ENCODE measurements around the gene GPS2. TPM values are rescaled to one million over a fixed set of nuclear protein-coding genes. Genes with fewer than 3 reads are reported as not detected.

GPS2 gene
- total RNA-seq, 4 donors from 2014 or later: 96.5 to 578 (median 150) TPM

GRCh38 chr17:7280519-7281073 is 34.6 kb downstream of the GPS2 start:
- Histone ChIP-seq H3K27ac (peak overlapping the region; percentile 84 to 89 (median 86)), H3K36me3 (no peaks in the 10 kb centered on the region), H3K27me3 (no peaks in the 10 kb centered on the region), H3K9me3 (no peaks in the 10 kb centered on the region), H3K4me3 (peak overlapping the region in 3 of 4 donors; percentile 43 to 71 (median 54)), H3K4me1 (peaks cover 12 to 42% (median 33%) of the 10 kb centered on the region in 4 donors)
- intact Hi-C loops (cut with DNase I; ENCODE audit: low total_unique reads) (loop anchor here (2.0 kb wide), 1 partner anchor 16 kb away; no protein-coding TSS in a partner anchor), in situ Hi-C loops (cut with MboI; ENCODE audit: low pct_ligation_motif_present in 1 of 4, low pct_unique_long_range_greater_than_20kb in 1 of 4, low sequenced_read_pairs in 3 of 4) (loop anchor here in 2 of 4 donors (25.0 kb wide), 1 partner anchor 243 kb away; the partner anchor contains the start of genes SLC16A11 (in 2 of the 2) and SLC16A13 (in 2 of the 2))
- WGBS, 2 donors (ENCODE audit: low coverage in 1 of 2): 0% methylated on average over 3 to 29 of the region's 29 CpGs
- peak; percentile 91 for DNase-seq
- TF ChIP-seq EP300 (IDR thresholded peaks at IDR 0.05; ENCODE audit: low read depth) (peak; percentile 1), CTCF (IDR thresholded peaks at IDR 0.05) (peak; percentile 86 to 99 (median 96)), POLR2AphosphoS5 (IDR thresholded peaks at IDR 0.05) (peak in 2 of 3 donors; percentile 28 to 45), POLR2A (IDR thresholded peaks at IDR 0.05) (peak; percentile 17)

GRCh38 chr17:7279448-7279847 is 35.7 kb downstream of the GPS2 start:
- Histone ChIP-seq H3K4me1 (peaks cover 12 to 42% (median 30%) of the 10 kb centered on the region in 4 donors), H3K36me3 (no peaks in the 10 kb centered on the region), H3K4me3 (no peak overlapping the region), H3K27me3 (no peaks in the 10 kb centered on the region), H3K9me3 (no peaks in the 10 kb centered on the region), H3K27ac (peak overlapping the region; percentile 84 to 89 (median 86))
- WGBS, 2 donors (ENCODE audit: low coverage in 1 of 2): 47 to 66% methylated on average over 7 to 8 of the region's 8 CpGs
- in situ Hi-C loops (cut with MboI; ENCODE audit: low pct_ligation_motif_present in 1 of 4, low pct_unique_long_range_greater_than_20kb in 1 of 4, low sequenced_read_pairs in 3 of 4): loop anchor here in 2 of 4 donors (10.0 to 25.0 kb wide), 2 partner anchors 65 to 242 kb away; partner anchors contain the start of genes SLC16A11 (in 2 of the 2) and SLC16A13 (in 2 of the 2)
- intact Hi-C loops (cut with DNase I; ENCODE audit: low total_unique reads): no loop called here
- TF ChIP-seq POLR2A (IDR thresholded peaks at IDR 0.05) (no peak), EP300 (IDR thresholded peaks at IDR 0.05; ENCODE audit: low read depth) (no peak), POLR2AphosphoS5 (IDR thresholded peaks at IDR 0.05) (peak in 1 of 3 donors; percentile 13), CTCF (IDR thresholded peaks at IDR 0.05) (no peak)
- DNase-seq: no peak

GRCh38 chr17:7266784-7267183 is 48.4 kb downstream of the GPS2 start:
- peak overlapping the region; percentile 80 to 82 (median 82) for H3K27ac ChIP-seq
- TF ChIP-seq CTCF (IDR thresholded peaks at IDR 0.05) (no peak), POLR2A (IDR thresholded peaks at IDR 0.05) (no peak), EP300 (IDR thresholded peaks at IDR 0.05; ENCODE audit: low read depth) (no peak), POLR2AphosphoS5 (IDR thresholded peaks at IDR 0.05) (no peak)
- WGBS, 2 donors (ENCODE audit: low coverage in 1 of 2): 34 to 38% methylated on average over 1 of the region's 1 CpG
- H3K36me3 ChIP-seq: no peaks in the 10 kb centered on the region
- H3K9me3 ChIP-seq: no peaks in the 10 kb centered on the region
- peaks cover 30% of the 10 kb centered on the region for H3K27me3 ChIP-seq
- H3K4me1 ChIP-seq: peaks cover 0 to 59% (median 26%) of the 10 kb centered on the region in 4 donors
- DNase-seq: no peak
- intact Hi-C loops (cut with DNase I; ENCODE audit: low total_unique reads): no loop called here
- no peak overlapping the region for H3K4me3 ChIP-seq
- in situ Hi-C loops (cut with MboI; ENCODE audit: low pct_ligation_motif_present in 1 of 4, low pct_unique_long_range_greater_than_20kb in 1 of 4, low sequenced_read_pairs in 3 of 4): no loop called here

DNA sequence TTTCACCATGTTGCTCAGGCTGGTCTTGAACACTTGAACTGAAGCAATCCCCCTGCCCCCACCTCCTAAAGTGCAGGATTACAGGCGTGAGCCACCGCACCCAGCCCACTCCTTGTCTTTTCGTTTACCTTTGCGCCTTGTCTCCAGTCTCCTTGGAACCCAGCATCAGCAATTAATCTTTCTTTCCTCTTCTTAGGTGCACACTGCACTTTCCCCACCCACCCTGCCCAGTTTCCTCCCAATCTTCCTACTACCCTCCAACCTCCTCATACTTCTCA is 51.4 kb downstream of the GPS2 start:
- Histone ChIP-seq H3K27me3 (peaks cover 42% of the 10 kb centered on the region), H3K4me3 (peak overlapping the region in 3 of 4 donors; percentile 46 to 72 (median 60)), H3K36me3 (no peaks in the 10 kb centered on the region), H3K9me3 (no peaks in the 10 kb centered on the region), H3K27ac (peak overlapping the region; percentile 88 to 96 (median 94)), H3K4me1 (peaks cover 0 to 65% (median 30%) of the 10 kb centered on the region in 4 donors)
- in situ Hi-C loops (cut with MboI; ENCODE audit: low pct_ligation_motif_present in 1 of 4, low pct_unique_long_range_greater_than_20kb in 1 of 4, low sequenced_read_pairs in 3 of 4): no loop called here
- peak in 1 of 3 donors; percentile 52 for TF ChIP-seq POLR2AphosphoS5 (IDR thresholded peaks at IDR 0.05)
- no peak for TF ChIP-seq CTCF (IDR thresholded peaks at IDR 0.05)
- no peak for TF ChIP-seq POLR2A (IDR thresholded peaks at IDR 0.05)
- TF ChIP-seq EP300 (IDR thresholded peaks at IDR 0.05; ENCODE audit: low read depth): no peak
- intact Hi-C loops (cut with DNase I; ENCODE audit: low total_unique reads): no loop called here
- 38 to 40% methylated on average over 3 to 4 of the region's 4 CpGs for WGBS, 2 donors (ENCODE audit: low coverage in 1 of 2)
- DNase-seq: peak; percentile 76
